HepG2 (cell line): ENCODE results near the gene KBTBD13. TPM values are rescaled to one million over a fixed set of nuclear protein-coding genes. Genes with fewer than 3 reads are reported as not detected.

Source experiments
- DR1 ChIP-seq: sonication (generic); formaldehyde crosslinking; IDR thresholded peaks from 2 replicates; pipeline ENCODE4 v1.8.0; 2021; ENCODE audit warnings: mild to moderate bottlenecking, missing genetic modification reagents, inconsistent platforms
- HDAC1 ChIP-seq: sonication (generic); formaldehyde crosslinking; IDR thresholded peaks from 2 replicates; pipeline ENCODE4 v1.5.1; 2020; ENCODE audit warnings: mild to moderate bottlenecking, missing genetic modification reagents
- MTA3 ChIP-seq: sonication (generic); formaldehyde crosslinking; IDR thresholded peaks from 2 replicates; pipeline ENCODE4 v1.4.0; 2020; ENCODE audit warnings: missing genetic modification reagents
- POLR2G ChIP-seq: fragments of 200-400 bp; formaldehyde crosslinking; IDR thresholded peaks from 2 replicates; pipeline ENCODE4 v1.6.1; 2018; ENCODE audit warnings: mild to moderate bottlenecking, low read depth, low read length, moderate library complexity
- RARG ChIP-seq: sonication (generic); formaldehyde crosslinking; IDR thresholded peaks from 2 replicates; pipeline ENCODE4 v1.4.0; 2020; ENCODE audit warnings: low read depth, mild to moderate bottlenecking, missing genetic modification reagents
- RBM22 ChIP-seq: fragments of 200-400 bp; formaldehyde crosslinking; optimal IDR thresholded peaks from 2 replicates; pipeline ENCODE3; 2017; ENCODE audit warnings: mild to moderate bottlenecking, low read length, moderate library complexity
- RFXAP ChIP-seq: sonication (generic); formaldehyde crosslinking; IDR thresholded peaks from 2 replicates; pipeline ENCODE4 v1.4.0; 2020; ENCODE audit warnings: missing genetic modification reagents, borderline replicate concordance
- SIN3A ChIP-seq: IDR thresholded peaks from 2 replicates; pipeline ENCODE4 v1.6.1; 2011; ENCODE audit warnings: low read depth, mild to moderate bottlenecking, control low read depth, low read length, borderline replicate concordance
- SMARCE1 ChIP-seq: fragments of 450-650 bp; IDR thresholded peaks from 2 replicates; pipeline ENCODE4 v1.6.1; 2017; ENCODE audit warnings: borderline replicate concordance
- SMYD3 ChIP-seq: sonication (generic); formaldehyde crosslinking; IDR thresholded peaks from 2 replicates; pipeline ENCODE4 v1.8.1; 2023; ENCODE audit warnings: mild to moderate bottlenecking, missing genetic modification reagents
- TRIM24 ChIP-seq: sonication (generic); formaldehyde crosslinking; IDR thresholded peaks from 2 replicates; pipeline ENCODE4 v1.8.0; 2022; ENCODE audit warnings: mild to moderate bottlenecking, missing genetic modification reagents
- U2AF2 ChIP-seq: fragments of 200-400 bp; formaldehyde crosslinking; IDR thresholded peaks from 2 replicates; pipeline ENCODE4 v1.6.1; 2017; ENCODE audit warnings: low read depth, mild to moderate bottlenecking, low read length
- WIZ ChIP-seq: sonication (generic); formaldehyde crosslinking; IDR thresholded peaks from 2 replicates; pipeline ENCODE4 v1.5.1; 2020; ENCODE audit warnings: mild to moderate bottlenecking, missing genetic modification reagents
- ZKSCAN1 ChIP-seq: fragments of 150-350 bp; IDR thresholded peaks from 2 replicates; pipeline ENCODE4 v1.6.1; 2014; ENCODE audit warnings: low read length
- ZNF335 ChIP-seq: sonication (generic); formaldehyde crosslinking; IDR thresholded peaks from 2 replicates; pipeline ENCODE4 v1.4.0; 2020; ENCODE audit warnings: missing genetic modification reagents
- ZNF337 ChIP-seq: sonication (generic); formaldehyde crosslinking; IDR thresholded peaks from 2 replicates; pipeline ENCODE4 v1.5.1; 2020; ENCODE audit warnings: missing genetic modification reagents, low read depth, mild to moderate bottlenecking, borderline replicate concordance
- ZNF567 ChIP-seq: sonication (generic); formaldehyde crosslinking; IDR thresholded peaks from 2 replicates; pipeline ENCODE4 v1.8.1; 2023; ENCODE audit warnings: mild to moderate bottlenecking, missing genetic modification reagents, borderline replicate concordance
- ZNF607 ChIP-seq: sonication (generic); formaldehyde crosslinking; IDR thresholded peaks from 2 replicates; pipeline ENCODE4 v1.5.1; 2020; ENCODE audit warnings: missing genetic modification reagents, mild to moderate bottlenecking, borderline replicate concordance
- ZNF629 ChIP-seq: sonication (generic); formaldehyde crosslinking; conservative IDR thresholded peaks from 2 replicates; pipeline ENCODE4 v1.5.0; 2020; ENCODE audit warnings: missing genetic modification reagents
- ZNF776 ChIP-seq: sonication (generic); formaldehyde crosslinking; IDR thresholded peaks from 2 replicates; pipeline ENCODE4 v1.4.0; 2020; ENCODE audit warnings: mild to moderate bottlenecking, missing genetic modification reagents
- ZNF839 ChIP-seq: sonication (generic); formaldehyde crosslinking; IDR thresholded peaks from 2 replicates; pipeline ENCODE4 v1.4.0; 2020; ENCODE audit warnings: missing genetic modification reagents, mild to moderate bottlenecking, borderline replicate concordance
- polyA plus RNA-seq, 8 experiments: library from polyadenylated mRNA; depleted of rRNA in 3 of 8; stranded (reverse) in 7 of 8; unstranded in 1 of 8; fragments of >200 nt; fragmentation: Illumina TruSeq in 4 of 8; extraction: Trizol in 4 of 8; gene quantifications; 2 replicates each; pipeline versions ENCODE4 v1.2.1 to v1.2.3, GENCODE V29; 2011 to 2016; ENCODE audit warnings: low read depth in 4 of 8, missing spikeins in 1 of 8, mixed read lengths in 1 of 8; ENCODE audit not compliant: insufficient read depth in 1 of 8
- total RNA-seq, 5 experiments: library from RNA; depleted of rRNA; stranded (reverse); fragments of >200 nt; fragmentation: Illumina TruSeq; extraction: Trizol; gene quantifications; 2 replicates each; pipeline ENCODE4 v1.2.3, GENCODE V29; 2016; ENCODE audit warnings: low read depth in 1 of 5
- TF ChIP-seq, protein P1 (sequence below): sonication (generic); formaldehyde crosslinking; IDR thresholded peaks from 2 replicates; pipeline ENCODE4 v1.9.0; 2022; ENCODE audit warnings: missing genetic modification reagents, mild to moderate bottlenecking, borderline replicate concordance
- TF ChIP-seq, protein P2 (sequence below): fragments of 450-650 bp; IDR thresholded peaks from 2 replicates; pipeline ENCODE4 v1.6.1; 2017
- TF ChIP-seq, protein P3 (sequence below): IDR thresholded peaks from 2 replicates; pipeline ENCODE4 v1.6.1; 2016; ENCODE audit warnings: low read depth, control low read depth
- TF ChIP-seq, protein P4 (sequence below): sonication (generic); formaldehyde crosslinking; IDR thresholded peaks from 2 replicates; pipeline ENCODE4 v1.8.1; 2023; ENCODE audit warnings: missing genetic modification reagents, inconsistent platforms, borderline replicate concordance

KBTBD13 gene
- total and polyA plus RNA-seq, 2 of the 13 experiments (the other 11 are each of a cell fraction or from before 2014, with no cell fraction given): not detected

DNA sequence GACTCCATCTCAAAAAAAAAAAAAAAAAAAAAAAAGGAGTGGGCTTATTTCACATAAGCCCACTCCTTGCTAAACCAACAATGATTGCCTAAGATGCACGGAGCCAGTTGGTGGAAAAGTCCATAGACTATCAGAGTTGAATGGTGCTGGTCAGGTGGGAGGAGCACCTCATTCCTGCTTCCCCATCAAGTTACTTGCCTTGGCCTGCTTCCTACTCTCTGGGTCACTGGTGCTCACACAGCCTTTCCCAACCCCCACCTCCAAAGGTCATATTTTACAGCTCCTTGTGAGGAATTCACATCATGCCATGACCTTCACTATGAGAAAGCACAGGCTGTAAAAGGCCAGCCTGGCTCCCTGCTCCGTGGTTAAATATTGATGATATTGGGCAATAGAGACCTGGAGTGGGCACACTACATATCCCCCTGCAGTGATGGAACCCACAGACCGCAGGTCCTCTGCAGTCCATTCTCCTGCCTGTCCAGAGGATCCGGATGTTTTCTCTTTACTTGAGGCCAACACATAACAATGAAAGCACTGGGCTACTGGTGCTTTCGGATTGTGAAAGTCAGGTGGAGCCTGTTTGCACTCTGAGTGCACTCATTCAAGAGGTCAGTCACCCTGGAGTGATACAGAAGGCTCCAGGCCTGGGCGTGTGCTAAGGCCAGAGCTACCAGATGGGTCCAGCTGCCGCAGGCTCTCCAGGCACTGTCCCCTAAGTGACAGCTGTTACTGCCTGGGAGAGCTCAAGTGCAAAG, 31.6 kb upstream of the KBTBD13 start, which contains the start of gene SLC51B (continued):
- TF ChIP-seq POLR2G (peak; percentile 78), RARG (CRISPR knock-in tag) (no peak), ZNF607 (CRISPR knock-in tag) (peak; percentile 73; the same call in 1 of the 2 replicates), HDAC1 (CRISPR knock-in tag) (peak; percentile 77), TRIM24 (CRISPR knock-in tag) (0 out of 2 replicates have a peak, but pooled peaks have one; percentile 58), SMARCE1 (no peak), U2AF2 (no peak), ZNF337 (CRISPR knock-in tag) (peak; percentile 75; the same call in 1 of the 2 replicates), SMYD3 (CRISPR knock-in tag) (no peak), ZNF776 (CRISPR knock-in tag) (no peak), RBM22 (no peak), MTA3 (CRISPR knock-in tag) (no peak), SIN3A (peak; percentile 79; the same call in 1 of the 2 replicates), RFXAP (0 out of 2 replicates have a peak, but pooled peaks have one; percentile 17), ZNF629 (peak; percentile 41; the same call in 1 of the 2 replicates), ZNF335 (CRISPR knock-in tag) (peak; percentile 85), ZNF567 (CRISPR knock-in tag) (no peak), WIZ (CRISPR knock-in tag) (no peak), ZKSCAN1 (no peak), ZNF839 (CRISPR knock-in tag) (no peak), DR1 (CRISPR knock-in tag) (no peak)
- TF ChIP-seq, protein P1, sequence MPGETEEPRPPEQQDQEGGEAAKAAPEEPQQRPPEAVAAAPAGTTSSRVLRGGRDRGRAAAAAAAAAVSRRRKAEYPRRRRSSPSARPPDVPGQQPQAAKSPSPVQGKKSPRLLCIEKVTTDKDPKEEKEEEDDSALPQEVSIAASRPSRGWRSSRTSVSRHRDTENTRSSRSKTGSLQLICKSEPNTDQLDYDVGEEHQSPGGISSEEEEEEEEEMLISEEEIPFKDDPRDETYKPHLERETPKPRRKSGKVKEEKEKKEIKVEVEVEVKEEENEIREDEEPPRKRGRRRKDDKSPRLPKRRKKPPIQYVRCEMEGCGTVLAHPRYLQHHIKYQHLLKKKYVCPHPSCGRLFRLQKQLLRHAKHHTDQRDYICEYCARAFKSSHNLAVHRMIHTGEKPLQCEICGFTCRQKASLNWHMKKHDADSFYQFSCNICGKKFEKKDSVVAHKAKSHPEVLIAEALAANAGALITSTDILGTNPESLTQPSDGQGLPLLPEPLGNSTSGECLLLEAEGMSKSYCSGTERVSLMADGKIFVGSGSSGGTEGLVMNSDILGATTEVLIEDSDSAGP (CRISPR knock-in tag): peak; percentile 36; the same call in 1 of the 2 replicates
- TF ChIP-seq, protein P2, sequence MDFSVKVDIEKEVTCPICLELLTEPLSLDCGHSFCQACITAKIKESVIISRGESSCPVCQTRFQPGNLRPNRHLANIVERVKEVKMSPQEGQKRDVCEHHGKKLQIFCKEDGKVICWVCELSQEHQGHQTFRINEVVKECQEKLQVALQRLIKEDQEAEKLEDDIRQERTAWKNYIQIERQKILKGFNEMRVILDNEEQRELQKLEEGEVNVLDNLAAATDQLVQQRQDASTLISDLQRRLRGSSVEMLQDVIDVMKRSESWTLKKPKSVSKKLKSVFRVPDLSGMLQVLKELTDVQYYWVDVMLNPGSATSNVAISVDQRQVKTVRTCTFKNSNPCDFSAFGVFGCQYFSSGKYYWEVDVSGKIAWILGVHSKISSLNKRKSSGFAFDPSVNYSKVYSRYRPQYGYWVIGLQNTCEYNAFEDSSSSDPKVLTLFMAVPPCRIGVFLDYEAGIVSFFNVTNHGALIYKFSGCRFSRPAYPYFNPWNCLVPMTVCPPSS: no peak
- TF ChIP-seq, protein P3, sequence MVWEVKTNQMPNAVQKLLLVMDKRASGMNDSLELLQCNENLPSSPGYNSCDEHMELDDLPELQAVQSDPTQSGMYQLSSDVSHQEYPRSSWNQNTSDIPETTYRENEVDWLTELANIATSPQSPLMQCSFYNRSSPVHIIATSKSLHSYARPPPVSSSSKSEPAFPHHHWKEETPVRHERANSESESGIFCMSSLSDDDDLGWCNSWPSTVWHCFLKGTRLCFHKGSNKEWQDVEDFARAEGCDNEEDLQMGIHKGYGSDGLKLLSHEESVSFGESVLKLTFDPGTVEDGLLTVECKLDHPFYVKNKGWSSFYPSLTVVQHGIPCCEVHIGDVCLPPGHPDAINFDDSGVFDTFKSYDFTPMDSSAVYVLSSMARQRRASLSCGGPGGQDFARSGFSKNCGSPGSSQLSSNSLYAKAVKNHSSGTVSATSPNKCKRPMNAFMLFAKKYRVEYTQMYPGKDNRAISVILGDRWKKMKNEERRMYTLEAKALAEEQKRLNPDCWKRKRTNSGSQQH: peak; percentile 81; the same call in 1 of the 2 replicates
- TF ChIP-seq, protein P4, sequence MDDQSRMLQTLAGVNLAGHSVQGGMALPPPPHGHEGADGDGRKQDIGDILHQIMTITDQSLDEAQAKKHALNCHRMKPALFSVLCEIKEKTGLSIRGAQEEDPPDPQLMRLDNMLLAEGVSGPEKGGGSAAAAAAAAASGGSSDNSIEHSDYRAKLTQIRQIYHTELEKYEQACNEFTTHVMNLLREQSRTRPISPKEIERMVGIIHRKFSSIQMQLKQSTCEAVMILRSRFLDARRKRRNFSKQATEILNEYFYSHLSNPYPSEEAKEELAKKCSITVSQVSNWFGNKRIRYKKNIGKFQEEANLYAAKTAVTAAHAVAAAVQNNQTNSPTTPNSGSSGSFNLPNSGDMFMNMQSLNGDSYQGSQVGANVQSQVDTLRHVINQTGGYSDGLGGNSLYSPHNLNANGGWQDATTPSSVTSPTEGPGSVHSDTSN: no peak
